Fibroblast of pulmonary artery (primary cell): ENCODE results near the gene AQP1.

Source experiments
- DNase-seq: peaks from one replicate; pipeline ENCODE4 v3.0.0-alpha.2; 2010; ENCODE audit warnings: low read depth
- H3K4me3 ChIP-seq: replicated peaks from 2 replicates; pipeline ENCODE4 v1.5.1; 2011; ENCODE audit warnings: low read depth, mild to moderate bottlenecking, control low read depth, low read length, moderate library complexity
- CTCF ChIP-seq: IDR thresholded peaks from 2 replicates; pipeline ENCODE4 v1.5.1; 2011; ENCODE audit warnings: mild to moderate bottlenecking, control low read depth, low read length, inconsistent platforms; ENCODE audit errors: missing control alignments

Gene AQP1

DNA sequence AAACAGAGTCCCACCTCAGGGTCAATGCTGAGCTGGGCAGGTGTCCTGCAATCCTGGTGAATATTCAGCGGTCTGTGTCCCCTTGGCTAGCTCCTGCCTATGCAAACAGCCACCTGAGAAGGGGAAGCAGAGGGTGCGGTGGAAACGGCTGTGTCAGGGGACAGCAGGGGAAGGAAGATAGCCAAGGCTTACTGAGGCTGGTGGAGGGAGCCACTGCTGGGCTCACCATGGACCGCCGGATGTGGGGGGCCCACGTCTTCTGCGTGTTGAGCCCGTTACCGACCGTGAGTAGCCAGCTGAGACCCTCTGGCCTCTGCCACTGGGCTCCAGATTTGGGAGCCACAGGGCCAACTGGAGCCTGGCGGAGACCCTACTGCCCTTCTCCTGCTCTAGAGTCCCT, 52.2 kb downstream of the AQP1 start, which contains the start of gene GHRHR:
Gene GHRHR, plus strand, starts transcription at position 112 of the 400 bp plus-strand sequence. Its CDS starts 116 bp downstream, at position 228.
- no peak within 1 kb of the TSS for H3K4me3 ChIP-seq
- TF ChIP-seq CTCF: no peak
- DNase-seq: no peak

- no peak for TF ChIP-seq CTCF
- no peak overlapping the region for H3K4me3 ChIP-seq
- no peak for DNase-seq
Measured at GRCh38 chr7:30965372-30965771, 53.7 kb downstream of the AQP1 start.

DNA sequence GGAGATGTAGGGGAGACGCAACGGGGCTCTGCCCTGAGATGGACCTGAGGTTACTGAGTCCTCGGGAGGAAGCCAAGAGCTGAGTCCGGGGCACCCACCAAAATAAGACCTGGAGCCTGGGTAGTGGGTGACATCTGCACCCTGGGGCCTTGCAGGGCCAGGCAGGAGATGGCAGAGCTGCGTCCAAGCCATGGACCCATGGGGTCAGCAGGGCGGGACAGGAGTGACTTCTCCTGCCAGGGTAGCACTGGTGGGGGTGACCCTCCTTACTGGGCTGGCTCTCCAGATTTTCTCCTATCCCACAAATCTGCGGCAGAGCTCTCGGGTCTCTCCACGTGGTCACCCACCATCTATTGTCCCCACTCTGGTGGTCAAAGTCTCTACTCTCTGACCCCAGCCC, 54.2 kb downstream of the AQP1 start:
- no peak overlapping the region for H3K4me3 ChIP-seq
- no peak for TF ChIP-seq CTCF
- no peak for DNase-seq

GRCh38 chr7:30968294-30968693, 56.6 kb downstream of the AQP1 start:
- no peak for TF ChIP-seq CTCF
- H3K4me3 ChIP-seq: no peak overlapping the region
- DNase-seq: no peak

- no peak for DNase-seq
- TF ChIP-seq CTCF: no peak
- no peak overlapping the region for H3K4me3 ChIP-seq
Measured at GRCh38 chr7:30968747-30969603, 57.3 kb downstream of the AQP1 start.

DNA sequence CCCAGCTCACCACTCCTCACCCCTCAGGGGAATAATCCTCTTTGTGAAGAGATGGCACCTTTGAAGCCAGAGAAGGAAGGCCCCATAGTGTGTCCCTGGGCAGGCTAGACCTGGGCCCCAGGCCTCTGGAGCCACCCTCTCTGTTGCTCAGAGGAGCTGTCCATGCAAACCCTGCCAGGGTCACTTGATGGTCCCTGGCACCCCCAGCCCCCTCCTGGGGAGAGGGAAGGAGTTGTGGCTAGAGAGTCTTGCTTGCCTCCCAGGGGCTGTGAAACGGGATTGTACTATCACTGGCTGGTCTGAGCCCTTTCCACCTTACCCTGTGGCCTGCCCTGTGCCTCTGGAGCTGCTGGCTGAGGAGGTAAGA, 57.9 kb downstream of the AQP1 start:
- no peak for TF ChIP-seq CTCF
- no peak for DNase-seq
- H3K4me3 ChIP-seq: no peak overlapping the region

DNA sequence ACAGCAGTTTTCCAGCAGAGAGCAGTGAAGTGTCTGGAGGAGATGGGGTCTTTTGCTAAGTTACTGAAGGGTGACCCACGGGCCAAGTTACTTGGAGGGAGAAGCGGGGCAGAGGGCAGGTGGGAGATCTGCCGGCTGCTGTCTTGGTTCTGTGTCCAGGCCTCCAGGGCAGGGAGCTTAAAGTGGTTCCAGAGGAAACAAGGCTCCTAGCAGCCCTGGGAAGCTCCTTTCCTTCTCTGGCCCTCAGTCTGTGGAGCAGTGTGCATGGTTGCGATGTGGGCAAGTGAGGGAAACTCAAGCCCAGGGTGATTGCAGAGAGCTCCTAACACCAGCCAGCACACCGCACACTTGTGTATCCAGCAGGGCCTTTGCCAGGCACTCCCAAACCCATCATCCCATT, 58.4 kb downstream of the AQP1 start:
- H3K4me3 ChIP-seq: no peak overlapping the region
- no peak for DNase-seq
- no peak for TF ChIP-seq CTCF
